DND-41 (cell line): ENCODE measurements around the gene COPG2.

ENCODE experiments used
- ATAC-seq: fragments of 200-7000 bp; cut with Tn5 transposase; 3 replicates; pipeline ENCODE4 v1.9.1; 2021; ENCODE audit warnings: low read depth; ENCODE audit not compliant: insufficient read depth
- DNase-seq: peaks from one replicate; pipeline ENCODE4 v3.0.0-alpha.2; 2020
- H2AFZ ChIP-seq: 2 replicates; pipeline ENCODE4 v1.6.0; 2012; ENCODE audit warnings: low read depth, low read length
- H3K27ac ChIP-seq: 2 replicates; pipeline ENCODE4 v1.5.1; 2012; ENCODE audit warnings: low read length, inconsistent platforms
- H3K27me3 ChIP-seq: fragments of 200-600 bp; sonication (generic); 2 replicates; pipeline ENCODE4 v1.6.0; 2012; ENCODE audit warnings: low read length, mild to moderate bottlenecking, inconsistent platforms; ENCODE audit not compliant: insufficient read depth, poor library complexity
- H3K36me3 ChIP-seq: 2 replicates; pipeline ENCODE4 v1.5.1; 2012; ENCODE audit warnings: low read length, inconsistent platforms; ENCODE audit not compliant: insufficient read depth
- H3K4me1 ChIP-seq: 2 replicates; pipeline ENCODE4 v1.5.1; 2012; ENCODE audit warnings: mild to moderate bottlenecking, low read length; ENCODE audit not compliant: insufficient read depth
- H3K4me2 ChIP-seq: 2 replicates; pipeline ENCODE4 v1.6.0; 2012; ENCODE audit warnings: mild to moderate bottlenecking, moderate library complexity, low read length, inconsistent platforms; ENCODE audit not compliant: insufficient read depth
- H3K4me3 ChIP-seq, 2 experiments: fragments of 200-600 bp in 1 of 2; shearing (Covaris generic) in 1 of 2; 2 replicates each; pipeline ENCODE4 v1.5.1; 2012 to 2016; ENCODE audit warnings: inconsistent platforms in 2 of 2, low read length in 2 of 2, mild to moderate bottlenecking in 2 of 2, low read depth in 1 of 2, moderate library complexity in 1 of 2
- H3K79me2 ChIP-seq: 2 replicates; pipeline ENCODE4 v1.6.0; 2012; ENCODE audit warnings: low read length, inconsistent platforms; ENCODE audit not compliant: insufficient read depth
- H3K9ac ChIP-seq: 2 replicates; pipeline ENCODE4 v1.6.0; 2012; ENCODE audit warnings: low read depth, mild to moderate bottlenecking, inconsistent platforms, low read length, moderate library complexity
- H3K9me3 ChIP-seq: 2 replicates; pipeline ENCODE4 v1.5.1; 2012; ENCODE audit warnings: low read length, moderate library complexity, mild to moderate bottlenecking, inconsistent platforms; ENCODE audit not compliant: insufficient read depth, severe bottlenecking
- H4K20me1 ChIP-seq: 2 replicates; pipeline ENCODE4 v1.6.0; 2012; ENCODE audit warnings: low read length; ENCODE audit not compliant: insufficient read depth
- EZH2 ChIP-seq: IDR thresholded peaks from 3 replicates; pipeline ENCODE4 v1.6.1; 2012; ENCODE audit warnings: borderline replicate concordance, low read depth, mild to moderate bottlenecking, moderate library complexity, low read length, inconsistent platforms; ENCODE audit not compliant: severe bottlenecking
- TF ChIP-seq, protein P1 (sequence below): IDR thresholded peaks from 2 replicates; pipeline ENCODE4 v1.5.1; 2012; ENCODE audit warnings: borderline replicate concordance, low read length, moderate library complexity, mild to moderate bottlenecking; ENCODE audit not compliant: poor library complexity, severe bottlenecking; ENCODE audit errors: extremely low read depth

The COPG2 gene

DNA sequence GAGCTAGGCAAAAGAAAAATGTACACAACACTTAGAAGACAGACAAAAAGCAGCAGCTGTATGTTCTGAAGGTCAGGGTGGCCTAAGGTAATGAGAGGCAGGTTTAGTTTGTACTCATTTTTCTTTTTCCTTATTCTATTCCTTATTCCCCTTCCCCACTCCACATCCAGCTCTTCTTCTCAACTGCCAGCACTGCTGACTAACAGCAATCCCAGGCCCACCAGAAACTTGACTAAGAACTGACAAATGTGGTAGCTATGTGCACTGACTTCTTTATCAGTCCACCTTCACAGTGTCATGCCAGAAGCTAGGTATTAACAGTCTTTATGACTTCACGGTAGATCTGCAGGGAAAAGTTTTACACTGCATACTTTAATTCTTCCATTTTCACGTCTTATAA, 6.1 kb downstream of the COPG2 start:
- no peak overlapping the region for H3K27ac ChIP-seq
- ATAC-seq (no peak), DNase-seq (no peak)
- H4K20me1 ChIP-seq: no peaks in the 10 kb centered on the region
- no peaks in the 10 kb centered on the region for H3K79me2 ChIP-seq
- no peak overlapping the region for H3K9ac ChIP-seq
- H3K4me1 ChIP-seq: peaks cover 4% of the 10 kb centered on the region
- no peak overlapping the region for H3K4me3 ChIP-seq
- H3K27me3 ChIP-seq: no peaks in the 10 kb centered on the region
- H3K9me3 ChIP-seq: no peaks in the 10 kb centered on the region
- H3K4me2 ChIP-seq: no peak overlapping the region
- no peak overlapping the region for H2AFZ ChIP-seq
- TF ChIP-seq, protein P1, sequence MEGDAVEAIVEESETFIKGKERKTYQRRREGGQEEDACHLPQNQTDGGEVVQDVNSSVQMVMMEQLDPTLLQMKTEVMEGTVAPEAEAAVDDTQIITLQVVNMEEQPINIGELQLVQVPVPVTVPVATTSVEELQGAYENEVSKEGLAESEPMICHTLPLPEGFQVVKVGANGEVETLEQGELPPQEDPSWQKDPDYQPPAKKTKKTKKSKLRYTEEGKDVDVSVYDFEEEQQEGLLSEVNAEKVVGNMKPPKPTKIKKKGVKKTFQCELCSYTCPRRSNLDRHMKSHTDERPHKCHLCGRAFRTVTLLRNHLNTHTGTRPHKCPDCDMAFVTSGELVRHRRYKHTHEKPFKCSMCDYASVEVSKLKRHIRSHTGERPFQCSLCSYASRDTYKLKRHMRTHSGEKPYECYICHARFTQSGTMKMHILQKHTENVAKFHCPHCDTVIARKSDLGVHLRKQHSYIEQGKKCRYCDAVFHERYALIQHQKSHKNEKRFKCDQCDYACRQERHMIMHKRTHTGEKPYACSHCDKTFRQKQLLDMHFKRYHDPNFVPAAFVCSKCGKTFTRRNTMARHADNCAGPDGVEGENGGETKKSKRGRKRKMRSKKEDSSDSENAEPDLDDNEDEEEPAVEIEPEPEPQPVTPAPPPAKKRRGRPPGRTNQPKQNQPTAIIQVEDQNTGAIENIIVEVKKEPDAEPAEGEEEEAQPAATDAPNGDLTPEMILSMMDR: no peak
- no peak for TF ChIP-seq EZH2
- peaks cover 9% of the 10 kb centered on the region; the same call in 1 of the 2 replicates for H3K36me3 ChIP-seq

DNA sequence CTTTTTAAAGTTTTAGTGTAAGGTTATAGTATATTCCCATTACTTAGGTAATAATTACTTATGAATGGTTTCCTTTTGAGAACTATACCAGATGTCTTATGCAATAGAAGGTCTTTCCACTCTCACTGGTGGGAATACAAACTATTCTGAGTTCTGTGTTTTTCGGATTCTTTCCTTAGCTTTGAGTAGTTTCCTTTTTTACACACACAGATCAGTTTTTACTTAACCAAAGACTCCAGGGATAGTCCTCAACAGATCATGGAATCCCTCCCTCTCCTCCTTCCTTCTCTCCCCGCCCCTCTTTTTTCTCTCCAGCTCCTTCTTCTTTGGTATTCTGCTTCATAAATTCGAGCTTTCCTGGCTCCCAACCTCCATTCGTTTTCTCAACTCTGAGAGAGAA, 13.3 kb downstream of the COPG2 start:
- TF ChIP-seq, protein P1: no peak
- TF ChIP-seq EZH2: no peak
- no peak overlapping the region for H3K27ac ChIP-seq
- no peaks in the 10 kb centered on the region for H3K27me3 ChIP-seq
- no peak overlapping the region for H3K4me3 ChIP-seq
- ATAC-seq (no peak), DNase-seq (no peak)
- H3K4me2 ChIP-seq: no peak overlapping the region
- no peaks in the 10 kb centered on the region for H3K4me1 ChIP-seq
- H3K36me3 ChIP-seq: no peaks in the 10 kb centered on the region
- no peaks in the 10 kb centered on the region for H4K20me1 ChIP-seq
- H3K9ac ChIP-seq: no peak overlapping the region
- no peak overlapping the region for H2AFZ ChIP-seq
- H3K79me2 ChIP-seq: no peaks in the 10 kb centered on the region
- H3K9me3 ChIP-seq: no peaks in the 10 kb centered on the region

DNA sequence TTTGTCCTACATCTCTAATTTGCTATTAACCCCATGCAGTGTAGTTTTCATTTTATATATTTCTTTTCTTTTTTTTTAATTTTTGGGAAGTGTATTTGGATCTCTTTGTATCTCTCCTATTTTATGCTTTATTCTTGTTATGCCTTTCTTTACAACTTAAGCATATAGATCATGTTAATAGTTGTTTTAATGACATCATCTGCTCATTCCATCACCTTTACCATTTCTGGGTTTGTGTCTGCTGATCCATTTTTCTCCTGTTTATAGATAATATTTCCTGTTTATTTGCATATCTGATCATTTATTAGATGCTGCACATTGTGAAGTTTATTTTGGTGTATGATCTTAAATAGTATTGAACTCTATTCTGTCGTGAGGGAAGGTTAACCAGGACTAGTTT, 13.7 kb downstream of the COPG2 start:
- Histone ChIP-seq H2AFZ (no peak overlapping the region), H3K79me2 (no peaks in the 10 kb centered on the region), H3K9ac (no peak overlapping the region), H3K4me2 (no peak overlapping the region), H3K27me3 (no peaks in the 10 kb centered on the region), H3K9me3 (no peaks in the 10 kb centered on the region), H3K4me1 (no peaks in the 10 kb centered on the region), H4K20me1 (no peaks in the 10 kb centered on the region), H3K4me3 (no peak overlapping the region), H3K36me3 (peaks cover 3% of the 10 kb centered on the region; the same call in 1 of the 2 replicates), H3K27ac (no peak overlapping the region)
- TF ChIP-seq, protein P1: no peak
- TF ChIP-seq EZH2: no peak
- ATAC-seq: no peak
- DNase-seq: no peak

DNA sequence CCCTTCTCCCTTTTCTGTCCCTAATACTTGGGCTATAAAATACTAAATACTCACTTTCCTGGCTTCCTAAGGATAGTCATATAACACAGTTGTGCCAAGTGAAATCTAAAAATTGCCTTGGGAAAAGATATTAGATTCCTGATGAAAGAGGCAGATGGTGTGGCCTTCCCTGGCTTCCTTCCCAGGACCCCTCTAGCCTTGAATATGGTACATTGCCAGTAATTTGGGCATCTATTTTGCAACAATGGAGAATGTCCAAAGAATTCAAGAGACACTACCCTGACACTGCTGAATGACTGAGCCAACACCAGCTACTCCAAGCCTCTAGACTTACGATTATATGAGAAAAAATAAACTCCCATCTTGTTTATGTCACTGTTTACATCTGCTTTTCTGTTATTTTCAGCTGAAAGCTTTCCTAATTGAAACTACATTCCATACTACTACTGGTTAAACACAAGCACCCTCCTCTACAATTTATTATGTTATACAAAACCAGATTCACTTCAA, 17.9 kb downstream of the COPG2 start:
- DNase-seq (no peak), ATAC-seq (no peak)
- H2AFZ ChIP-seq: no peak overlapping the region
- no peaks in the 10 kb centered on the region for H3K9me3 ChIP-seq
- H3K4me2 ChIP-seq: no peak overlapping the region
- H3K27ac ChIP-seq: no peak overlapping the region
- H3K27me3 ChIP-seq: no peaks in the 10 kb centered on the region
- no peaks in the 10 kb centered on the region for H3K79me2 ChIP-seq
- no peaks in the 10 kb centered on the region for H4K20me1 ChIP-seq
- no peak overlapping the region for H3K4me3 ChIP-seq
- H3K36me3 ChIP-seq: peaks cover 3% of the 10 kb centered on the region; the same call in 1 of the 2 replicates
- no peaks in the 10 kb centered on the region for H3K4me1 ChIP-seq
- TF ChIP-seq, protein P1: no peak
- TF ChIP-seq EZH2: no peak
- H3K9ac ChIP-seq: no peak overlapping the region
